Measurements from ENCODE around the gene NHS.

Gene NHS

DNA sequence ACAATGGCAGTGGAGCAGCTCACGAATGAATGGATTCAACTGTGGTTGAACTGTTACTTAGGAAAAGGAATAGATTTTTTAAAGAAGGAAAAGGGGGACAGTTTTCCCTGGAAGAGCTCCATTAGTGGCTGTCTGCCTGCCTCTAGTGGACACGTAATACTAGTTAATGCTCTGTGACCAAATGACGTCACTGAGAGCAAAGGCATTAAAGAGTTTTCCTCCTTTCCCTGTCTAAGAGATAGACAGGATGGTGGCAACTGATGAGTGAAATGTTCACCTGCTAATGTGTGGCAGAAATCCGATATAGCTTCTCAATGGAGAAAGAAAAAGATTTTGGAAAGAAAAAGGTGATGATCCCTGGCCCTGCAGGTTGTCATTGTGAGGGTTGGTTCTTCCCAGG lies 310.0 kb downstream of the NHS start:
- TF ChIP-seq, protein P1, sequence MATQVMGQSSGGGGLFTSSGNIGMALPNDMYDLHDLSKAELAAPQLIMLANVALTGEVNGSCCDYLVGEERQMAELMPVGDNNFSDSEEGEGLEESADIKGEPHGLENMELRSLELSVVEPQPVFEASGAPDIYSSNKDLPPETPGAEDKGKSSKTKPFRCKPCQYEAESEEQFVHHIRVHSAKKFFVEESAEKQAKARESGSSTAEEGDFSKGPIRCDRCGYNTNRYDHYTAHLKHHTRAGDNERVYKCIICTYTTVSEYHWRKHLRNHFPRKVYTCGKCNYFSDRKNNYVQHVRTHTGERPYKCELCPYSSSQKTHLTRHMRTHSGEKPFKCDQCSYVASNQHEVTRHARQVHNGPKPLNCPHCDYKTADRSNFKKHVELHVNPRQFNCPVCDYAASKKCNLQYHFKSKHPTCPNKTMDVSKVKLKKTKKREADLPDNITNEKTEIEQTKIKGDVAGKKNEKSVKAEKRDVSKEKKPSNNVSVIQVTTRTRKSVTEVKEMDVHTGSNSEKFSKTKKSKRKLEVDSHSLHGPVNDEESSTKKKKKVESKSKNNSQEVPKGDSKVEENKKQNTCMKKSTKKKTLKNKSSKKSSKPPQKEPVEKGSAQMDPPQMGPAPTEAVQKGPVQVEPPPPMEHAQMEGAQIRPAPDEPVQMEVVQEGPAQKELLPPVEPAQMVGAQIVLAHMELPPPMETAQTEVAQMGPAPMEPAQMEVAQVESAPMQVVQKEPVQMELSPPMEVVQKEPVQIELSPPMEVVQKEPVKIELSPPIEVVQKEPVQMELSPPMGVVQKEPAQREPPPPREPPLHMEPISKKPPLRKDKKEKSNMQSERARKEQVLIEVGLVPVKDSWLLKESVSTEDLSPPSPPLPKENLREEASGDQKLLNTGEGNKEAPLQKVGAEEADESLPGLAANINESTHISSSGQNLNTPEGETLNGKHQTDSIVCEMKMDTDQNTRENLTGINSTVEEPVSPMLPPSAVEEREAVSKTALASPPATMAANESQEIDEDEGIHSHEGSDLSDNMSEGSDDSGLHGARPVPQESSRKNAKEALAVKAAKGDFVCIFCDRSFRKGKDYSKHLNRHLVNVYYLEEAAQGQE (IDR thresholded peaks at IDR 0.05; ENCODE audit: insufficient read depth in 1 of 2, low read depth in 2 of 2, low read length in 2 of 2), result no peak
- TF ChIP-seq FOXP2 (optimal IDR thresholded peaks at IDR 0.05; ENCODE audit: borderline replicate concordance, extremely low read depth, extremely low read length, insufficient read depth), result no peak
- TF ChIP-seq POLR2AphosphoS5 (IDR thresholded peaks at IDR 0.05; ENCODE audit: low read depth, low read length), result no peak
- TF ChIP-seq TAF1 (IDR thresholded peaks at IDR 0.05; ENCODE audit: borderline replicate concordance, insufficient read depth, low read length), result no peak
- no peak for TF ChIP-seq SIN3A (IDR thresholded peaks at IDR 0.05; ENCODE audit: borderline replicate concordance, insufficient read depth, low read length)

- TF ChIP-seq TAF1 (IDR thresholded peaks at IDR 0.05; ENCODE audit: borderline replicate concordance, insufficient read depth, low read length), result no peak
- no peak for TF ChIP-seq SIN3A (IDR thresholded peaks at IDR 0.05; ENCODE audit: borderline replicate concordance, insufficient read depth, low read length)
- no peak for TF ChIP-seq FOXP2 (optimal IDR thresholded peaks at IDR 0.05; ENCODE audit: borderline replicate concordance, extremely low read depth, extremely low read length, insufficient read depth)
- no peak for TF ChIP-seq POLR2AphosphoS5 (IDR thresholded peaks at IDR 0.05; ENCODE audit: low read depth, low read length)
Observed at GRCh38 chrX:17687648-17688047, 312.6 kb downstream of the NHS start.

DNA sequence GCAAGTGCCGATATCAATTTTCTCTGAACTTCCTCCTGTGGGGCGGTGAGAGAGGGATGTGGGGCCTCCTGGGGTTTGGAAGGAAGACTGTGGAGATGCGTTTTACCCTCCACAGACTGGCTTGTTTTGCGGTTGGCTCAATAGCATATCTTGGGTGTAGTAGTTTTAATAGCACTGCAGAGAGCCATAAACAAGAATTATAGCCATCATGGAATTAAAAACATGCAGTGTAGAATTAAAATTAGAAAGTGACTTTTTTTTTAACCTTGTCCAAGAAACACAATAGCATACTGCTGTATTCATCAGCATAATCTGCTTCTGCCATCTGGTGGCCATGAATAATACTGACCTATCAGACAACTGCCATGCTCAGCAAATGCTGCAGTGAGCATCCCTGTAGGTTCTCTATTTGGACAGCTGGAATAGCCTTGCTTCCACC lies 315.0 kb downstream of the NHS start:
- TF ChIP-seq POLR2AphosphoS5 (IDR thresholded peaks at IDR 0.05; ENCODE audit: low read depth, low read length) (no peak), TAF1 (IDR thresholded peaks at IDR 0.05; ENCODE audit: borderline replicate concordance, insufficient read depth, low read length) (no peak)
- TF ChIP-seq, protein P1 (IDR thresholded peaks at IDR 0.05; ENCODE audit: insufficient read depth in 1 of 2, low read depth in 2 of 2, low read length in 2 of 2), result no peak

- TF ChIP-seq SIN3A (IDR thresholded peaks at IDR 0.05; ENCODE audit: borderline replicate concordance, insufficient read depth, low read length) (no peak), TAF1 (IDR thresholded peaks at IDR 0.05; ENCODE audit: borderline replicate concordance, insufficient read depth, low read length) (no peak), FOXP2 (optimal IDR thresholded peaks at IDR 0.05; ENCODE audit: borderline replicate concordance, extremely low read depth, extremely low read length, insufficient read depth) (no peak), POLR2AphosphoS5 (IDR thresholded peaks at IDR 0.05; ENCODE audit: low read depth, low read length) (no peak)
- TF ChIP-seq, protein P1 (IDR thresholded peaks at IDR 0.05; ENCODE audit: insufficient read depth in 1 of 2, low read depth in 2 of 2, low read length in 2 of 2), result no peak
Observed at GRCh38 chrX:17692709-17693346, 317.8 kb downstream of the NHS start.

DNA sequence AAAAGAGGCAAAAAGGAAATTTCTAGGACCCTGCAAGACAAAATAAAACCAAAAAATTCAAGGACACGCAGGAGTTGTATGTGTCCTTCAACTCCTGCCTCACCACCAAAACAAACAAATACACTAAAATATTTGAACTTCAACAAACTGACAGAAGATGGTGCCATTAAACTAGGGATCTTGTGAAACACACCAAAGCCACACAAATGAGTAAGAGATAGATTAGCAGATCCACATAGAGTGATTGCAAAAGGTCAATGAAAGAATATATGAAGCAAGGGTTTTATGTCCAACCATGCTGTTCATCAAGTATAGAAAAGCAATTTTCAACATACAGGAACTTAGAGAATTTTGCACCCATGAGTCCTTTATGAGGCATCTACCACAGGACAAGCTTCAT lies 322.2 kb downstream of the NHS start:
- TF ChIP-seq SIN3A (IDR thresholded peaks at IDR 0.05; ENCODE audit: borderline replicate concordance, insufficient read depth, low read length) (no peak), POLR2AphosphoS5 (IDR thresholded peaks at IDR 0.05; ENCODE audit: low read depth, low read length) (no peak), TAF1 (IDR thresholded peaks at IDR 0.05; ENCODE audit: borderline replicate concordance, insufficient read depth, low read length) (no peak), FOXP2 (optimal IDR thresholded peaks at IDR 0.05; ENCODE audit: borderline replicate concordance, extremely low read depth, extremely low read length, insufficient read depth) (no peak)
- TF ChIP-seq, protein P1 (IDR thresholded peaks at IDR 0.05; ENCODE audit: insufficient read depth in 1 of 2, low read depth in 2 of 2, low read length in 2 of 2), result no peak

Measured in PFSK-1 (cell line).